Measurements from ENCODE around the gene IGFBP5.

DNA sequence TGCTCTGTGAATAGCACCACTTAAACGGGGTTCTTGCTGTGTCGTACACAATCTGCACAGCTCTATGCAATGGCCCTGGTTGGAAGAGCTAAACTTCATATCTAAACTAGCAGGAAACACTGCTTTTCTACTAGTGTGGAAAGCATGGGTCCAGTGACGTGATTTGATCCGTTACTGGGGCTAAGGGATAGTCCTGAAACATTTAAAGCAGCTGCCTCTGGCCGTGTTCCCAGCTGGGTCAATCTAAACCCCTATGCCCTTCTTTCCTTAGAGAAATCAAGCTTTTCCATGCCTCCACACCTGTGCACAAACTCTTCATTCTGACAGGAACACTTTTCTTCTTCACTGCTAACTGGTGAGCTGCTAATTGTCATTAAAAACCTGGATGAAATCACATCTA is 5.4 kb upstream of the IGFBP5 start:
- TF ChIP-seq CTCF (IDR thresholded peaks at IDR 0.05; ENCODE audit: poor library complexity) (no peak), EZH2phosphoT487 (IDR thresholded peaks at IDR 0.05; ENCODE audit: low read depth, severe bottlenecking, unreplicated experiment) (no peak), EZH2 (IDR thresholded peaks at IDR 0.05; ENCODE audit: borderline replicate concordance) (no peak)
